ENCODE data around the gene FAM219B. TPM values are rescaled to one million over a fixed set of nuclear protein-coding genes. Genes with fewer than 3 reads are reported as not detected.
A peak's percentile ranks its signal among the peaks of the same experiment; 100 is the strongest.

Gene FAM219B
- total and polyA plus RNA-seq, 2 donors (not counting 1 experiment from before 2014, with no cell fraction given) = 80.2 to 109 TPM

- Histone ChIP-seq H3K27ac (ENCODE audit: low read length in 2 of 2) (no peak overlapping the region), H3K27me3 (replicated peaks in 1 of 4; ENCODE audit: control extremely low read depth in 1 of 4, control insufficient read depth in 3 of 4, insufficient read depth in 4 of 4, low read length in 3 of 4) (no peaks in the 10 kb centered on the region), H3K4me1 (ENCODE audit: control insufficient read depth in 2 of 2, insufficient read depth in 2 of 2, low read length in 2 of 2) (peaks cover 40 to 41% of the 10 kb centered on the region in 2 donors), H2AFZ (ENCODE audit: insufficient read depth, low read depth, low read length, poor library complexity, severe bottlenecking) (no peak overlapping the region), H3K9ac (ENCODE audit: low read length) (no peak overlapping the region), H3K4me2 (replicated peaks; ENCODE audit: low read depth, low read length, poor library complexity, severe bottlenecking) (no peak overlapping the region), H3K79me2 (ENCODE audit: control insufficient read depth, insufficient read depth, low read length) (peaks cover 93% of the 10 kb centered on the region), H4K20me1 (ENCODE audit: control insufficient read depth, insufficient read depth, low read length, poor library complexity, severe bottlenecking) (peaks cover 91% of the 10 kb centered on the region), H3K4me3 (ENCODE audit: control extremely low read depth in 1 of 5, extremely low read depth in 1 of 5, insufficient read depth in 1 of 5, low read depth in 2 of 5, low read length in 4 of 5) (no peak overlapping the region), H3K36me3 (replicated peaks in 1 of 2; ENCODE audit: control extremely low read depth in 1 of 2, control insufficient read depth in 1 of 2, extremely low read depth in 1 of 2, insufficient read depth in 2 of 2, low read length in 1 of 2) (peaks cover 0 to 19% of the 10 kb centered on the region in 2 experiments), H3K9me3 (ENCODE audit: control extremely low read depth in 1 of 3, control insufficient read depth in 2 of 3, insufficient read depth in 1 of 3, low read length in 2 of 3) (no peaks in the 10 kb centered on the region)
- peak overlapping the region; percentile 67 for H3K27ac Mint-ChIP-seq
- peaks cover 67% of the 10 kb centered on the region for H3K4me1 Mint-ChIP-seq
- DNase-seq (no peak), ATAC-seq (ENCODE audit: low read depth) (no peak)
- no peak overlapping the region for H3K4me3 Mint-ChIP-seq
- intact Hi-C loops (cut with micrococcal nuclease) = no loop called here
- H3K9me3 Mint-ChIP-seq (ENCODE audit: insufficient read depth) = no peaks in the 10 kb centered on the region
- ChIA-PET POLR2A (no interaction called here), CTCF (interaction anchor here (1.2 to 7.3 kb wide), 2 partner anchors 35 to 95 kb away, joined by 5 to 40 read pairs; no protein-coding TSS in a partner anchor)
- 96% methylated on average over 6 of the region's 6 CpGs for WGBS (ENCODE audit: insufficient coverage)
- no peaks in the 10 kb centered on the region for H3K27me3 Mint-ChIP-seq
- TF ChIP-seq, protein P1, sequence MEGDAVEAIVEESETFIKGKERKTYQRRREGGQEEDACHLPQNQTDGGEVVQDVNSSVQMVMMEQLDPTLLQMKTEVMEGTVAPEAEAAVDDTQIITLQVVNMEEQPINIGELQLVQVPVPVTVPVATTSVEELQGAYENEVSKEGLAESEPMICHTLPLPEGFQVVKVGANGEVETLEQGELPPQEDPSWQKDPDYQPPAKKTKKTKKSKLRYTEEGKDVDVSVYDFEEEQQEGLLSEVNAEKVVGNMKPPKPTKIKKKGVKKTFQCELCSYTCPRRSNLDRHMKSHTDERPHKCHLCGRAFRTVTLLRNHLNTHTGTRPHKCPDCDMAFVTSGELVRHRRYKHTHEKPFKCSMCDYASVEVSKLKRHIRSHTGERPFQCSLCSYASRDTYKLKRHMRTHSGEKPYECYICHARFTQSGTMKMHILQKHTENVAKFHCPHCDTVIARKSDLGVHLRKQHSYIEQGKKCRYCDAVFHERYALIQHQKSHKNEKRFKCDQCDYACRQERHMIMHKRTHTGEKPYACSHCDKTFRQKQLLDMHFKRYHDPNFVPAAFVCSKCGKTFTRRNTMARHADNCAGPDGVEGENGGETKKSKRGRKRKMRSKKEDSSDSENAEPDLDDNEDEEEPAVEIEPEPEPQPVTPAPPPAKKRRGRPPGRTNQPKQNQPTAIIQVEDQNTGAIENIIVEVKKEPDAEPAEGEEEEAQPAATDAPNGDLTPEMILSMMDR (IDR thresholded peaks at IDR 0.05) = no peak
- TF ChIP-seq EZH2 (IDR thresholded peaks at IDR 0.05; ENCODE audit: borderline replicate concordance, insufficient read depth, low read depth, low read length, poor library complexity, severe bottlenecking) = no peak
These were observed 40.6 kb downstream of the FAM219B start for GRCh38 chr15:74866090-74866489.

GRCh38 chr15:74865316-74865715 lies 41.3 kb downstream of the FAM219B start:
- DNase-seq = no peak
- TF ChIP-seq, protein P1 (IDR thresholded peaks at IDR 0.05) = no peak
- no peak for TF ChIP-seq EZH2 (IDR thresholded peaks at IDR 0.05; ENCODE audit: borderline replicate concordance, insufficient read depth, low read depth, low read length, poor library complexity, severe bottlenecking)
- Histone ChIP-seq H3K4me3 (ENCODE audit: control extremely low read depth in 1 of 5, extremely low read depth in 1 of 5, insufficient read depth in 1 of 5, low read depth in 2 of 5, low read length in 4 of 5) (no peak overlapping the region), H4K20me1 (ENCODE audit: control insufficient read depth, insufficient read depth, low read length, poor library complexity, severe bottlenecking) (peaks cover 91% of the 10 kb centered on the region), H3K4me2 (replicated peaks; ENCODE audit: low read depth, low read length, poor library complexity, severe bottlenecking) (no peak overlapping the region), H3K4me1 (ENCODE audit: control insufficient read depth in 2 of 2, insufficient read depth in 2 of 2, low read length in 2 of 2) (peaks cover 32 to 34% of the 10 kb centered on the region in 2 donors), H3K27ac (ENCODE audit: low read length in 2 of 2) (no peak overlapping the region), H2AFZ (ENCODE audit: insufficient read depth, low read depth, low read length, poor library complexity, severe bottlenecking) (no peak overlapping the region), H3K9ac (ENCODE audit: low read length) (no peak overlapping the region), H3K27me3 (replicated peaks in 1 of 4; ENCODE audit: control extremely low read depth in 1 of 4, control insufficient read depth in 3 of 4, insufficient read depth in 4 of 4, low read length in 3 of 4) (no peaks in the 10 kb centered on the region), H3K36me3 (replicated peaks in 1 of 2; ENCODE audit: control extremely low read depth in 1 of 2, control insufficient read depth in 1 of 2, extremely low read depth in 1 of 2, insufficient read depth in 2 of 2, low read length in 1 of 2) (peaks cover 0 to 17% of the 10 kb centered on the region in 2 experiments), H3K9me3 (ENCODE audit: control extremely low read depth in 1 of 3, control insufficient read depth in 2 of 3, insufficient read depth in 1 of 3, low read length in 2 of 3) (no peaks in the 10 kb centered on the region), H3K79me2 (ENCODE audit: control insufficient read depth, insufficient read depth, low read length) (peaks cover 93% of the 10 kb centered on the region)
- ChIA-PET POLR2A (interaction anchor here (0.6 kb wide), 1 partner anchor 10 kb away, joined by 3 read pairs; no protein-coding TSS in a partner anchor), CTCF (interaction anchor here (7.3 kb wide), 1 partner anchor 36 kb away, joined by 40 read pairs; no protein-coding TSS in a partner anchor)
- WGBS (ENCODE audit: insufficient coverage) = 92% methylated on average over 1 of the region's 2 CpGs
- no peaks in the 10 kb centered on the region for H3K9me3 Mint-ChIP-seq (ENCODE audit: insufficient read depth)
- H3K4me1 Mint-ChIP-seq = peaks cover 59% of the 10 kb centered on the region
- peak overlapping the region; percentile 60 for H3K27ac Mint-ChIP-seq
- H3K27me3 Mint-ChIP-seq = no peaks in the 10 kb centered on the region
- intact Hi-C loops (cut with micrococcal nuclease) = no loop called here
- ATAC-seq (ENCODE audit: low read depth) = no peak
- no peak overlapping the region for H3K4me3 Mint-ChIP-seq

Data from B cell (primary cell).